Activated CD8-positive, alpha-beta T cell treated with anti-CD3 and anti-CD28 coated beads for 36 hours (primary cell): Measurements from ENCODE around the gene LRP1. TPM values are rescaled to one million over a fixed set of nuclear protein-coding genes. Genes with fewer than 3 reads are reported as not detected.

Experiments
- ATAC-seq: fragments of 200-7000 bp; cut with Tn5 transposase; one replicate; pipeline ENCODE4 v1.10.0; 2021; ENCODE audit warnings: mild to moderate bottlenecking, moderate library complexity
- CTCF ChIA-PET: fragments of 350-600 bp; sonication (Branson Sonifier 250); formaldehyde crosslinking; loops from one replicate; lab custom pipeline; 2021; ENCODE audit warnings: antibody characterized with exemption; lab: Charles Lee
- POLR2A ChIA-PET: fragments of 350-600 bp; sonication (Branson Sonifier 250); formaldehyde crosslinking; loops from one replicate; lab custom pipeline; 2021; ENCODE audit warnings: antibody characterized with exemption; lab: Charles Lee
- DNase-seq: peaks from one replicate; pipeline ENCODE4 v3.0.0-alpha.2; 2020
- H3K27ac Mint-ChIP-seq: one replicate; pipeline ENCODE4 v1.8.0; 2021; ENCODE audit warnings: mild to moderate bottlenecking, mixed read lengths
- H3K27me3 Mint-ChIP-seq: one replicate; pipeline ENCODE4 v1.8.0; 2021; ENCODE audit warnings: mixed read lengths
- H3K36me3 Mint-ChIP-seq: one replicate; pipeline ENCODE4 v1.8.0; 2021; ENCODE audit warnings: low read depth, mixed read lengths
- H3K4me1 Mint-ChIP-seq: one replicate; pipeline ENCODE4 v1.8.0; 2021; ENCODE audit warnings: low read depth, mixed read lengths
- H3K4me3 Mint-ChIP-seq: one replicate; pipeline ENCODE4 v1.8.0; 2021; ENCODE audit warnings: mild to moderate bottlenecking, moderate library complexity, mixed read lengths
- H3K9me3 Mint-ChIP-seq: one replicate; pipeline ENCODE4 v1.8.0; 2021; ENCODE audit warnings: mixed read lengths
- intact Hi-C: fragments of 100-400 bp; cut with micrococcal nuclease; formaldehyde crosslinking; loops from one replicate; pipeline ENCODE4 v1.10.0; 2022
- total RNA-seq, 2 experiments: library from RNA; stranded (reverse); gene quantifications; one replicate each; pipeline ENCODE4 v1.2.3, GENCODE V29; 2021
- TF ChIP-seq, protein P1 (sequence below): fragments of 200-600 bp; IDR thresholded peaks from one replicate; pipeline ENCODE4 v1.8.0; 2022; ENCODE audit warnings: antibody characterized with exemption, mild to moderate bottlenecking

The LRP1 gene
- total RNA-seq, 2 experiments from 2014 or later = 1.5 to 1.9 TPM

DNA sequence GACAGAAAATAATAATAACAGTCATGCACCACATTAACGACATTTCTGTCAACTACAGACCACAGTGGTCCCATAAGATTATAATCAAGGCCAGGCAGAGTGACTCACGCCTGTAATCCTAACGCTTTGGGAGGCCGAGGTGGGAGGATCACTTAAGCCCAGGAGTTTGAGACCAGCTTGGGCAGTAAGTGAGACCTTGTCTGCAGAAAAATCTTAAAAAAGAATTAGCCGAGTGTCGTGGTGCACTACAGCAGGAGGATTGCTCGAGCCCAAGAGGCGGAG, 30.8 kb upstream of the LRP1 start:
- TF ChIP-seq, protein P1, sequence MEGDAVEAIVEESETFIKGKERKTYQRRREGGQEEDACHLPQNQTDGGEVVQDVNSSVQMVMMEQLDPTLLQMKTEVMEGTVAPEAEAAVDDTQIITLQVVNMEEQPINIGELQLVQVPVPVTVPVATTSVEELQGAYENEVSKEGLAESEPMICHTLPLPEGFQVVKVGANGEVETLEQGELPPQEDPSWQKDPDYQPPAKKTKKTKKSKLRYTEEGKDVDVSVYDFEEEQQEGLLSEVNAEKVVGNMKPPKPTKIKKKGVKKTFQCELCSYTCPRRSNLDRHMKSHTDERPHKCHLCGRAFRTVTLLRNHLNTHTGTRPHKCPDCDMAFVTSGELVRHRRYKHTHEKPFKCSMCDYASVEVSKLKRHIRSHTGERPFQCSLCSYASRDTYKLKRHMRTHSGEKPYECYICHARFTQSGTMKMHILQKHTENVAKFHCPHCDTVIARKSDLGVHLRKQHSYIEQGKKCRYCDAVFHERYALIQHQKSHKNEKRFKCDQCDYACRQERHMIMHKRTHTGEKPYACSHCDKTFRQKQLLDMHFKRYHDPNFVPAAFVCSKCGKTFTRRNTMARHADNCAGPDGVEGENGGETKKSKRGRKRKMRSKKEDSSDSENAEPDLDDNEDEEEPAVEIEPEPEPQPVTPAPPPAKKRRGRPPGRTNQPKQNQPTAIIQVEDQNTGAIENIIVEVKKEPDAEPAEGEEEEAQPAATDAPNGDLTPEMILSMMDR = no peak
- H3K4me3 Mint-ChIP-seq = no peak overlapping the region
- DNase-seq = no peak
- intact Hi-C loops = no loop called here
- POLR2A ChIA-PET = interaction anchor here (2.0 to 18.7 kb wide), 5 partner anchors 2 to 32 kb away, joined by 6 to 417 read pairs (median 155); partner anchors contain the start of genes NAB2, NEMP1 and STAT6
- H3K27ac Mint-ChIP-seq = peak overlapping the region; percentile 92
- H3K27me3 Mint-ChIP-seq = no peaks in the 10 kb centered on the region
- no peak for ATAC-seq
- CTCF ChIA-PET = interaction anchor here (1.1 to 12.4 kb wide), 5 partner anchors 11 to 116 kb away, joined by 3 to 193 read pairs (median 7); partner anchors contain the start of gene STAT6
- H3K4me1 Mint-ChIP-seq = peaks cover 72% of the 10 kb centered on the region
- no peaks in the 10 kb centered on the region for H3K9me3 Mint-ChIP-seq
- peaks cover 66% of the 10 kb centered on the region for H3K36me3 Mint-ChIP-seq

DNA sequence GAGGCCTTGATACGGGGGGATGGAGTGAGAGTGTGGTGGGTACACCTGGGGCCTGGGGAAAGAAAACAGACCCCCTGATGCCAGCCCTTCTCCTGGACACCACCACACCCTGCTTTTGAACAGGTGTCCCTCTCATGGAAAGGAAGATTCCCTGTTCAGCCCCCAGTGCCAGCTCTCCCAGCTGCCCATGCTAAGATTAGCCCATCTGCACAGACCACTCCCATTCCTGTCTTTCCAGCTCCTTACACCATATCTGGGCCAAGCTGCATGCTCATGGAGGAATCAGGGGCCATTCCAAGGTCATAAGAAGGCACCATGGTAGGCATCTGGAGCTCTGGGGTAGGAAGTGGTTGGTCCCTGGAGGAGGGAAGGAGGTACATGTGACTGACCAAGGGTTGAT, 29.7 kb upstream of the LRP1 start:
- ChIA-PET CTCF (interaction anchor here (1.1 to 12.4 kb wide), 8 partner anchors 8 to 112 kb away, joined by 3 to 193 read pairs (median 10); partner anchors contain the start of gene STAT6), POLR2A (interaction anchor here (0.9 to 18.7 kb wide), 8 partner anchors 3 to 358 kb away, joined by 3 to 417 read pairs (median 6); partner anchors contain the start of genes LRP1, NAB2, NEMP1 and STAT6)
- ATAC-seq (no peak), DNase-seq (no peak)
- Mint-ChIP-seq H3K36me3 (peaks cover 60% of the 10 kb centered on the region), H3K4me3 (no peak overlapping the region), H3K9me3 (no peaks in the 10 kb centered on the region), H3K27me3 (no peaks in the 10 kb centered on the region), H3K4me1 (peaks cover 68% of the 10 kb centered on the region), H3K27ac (peak overlapping the region; percentile 79)
- TF ChIP-seq, protein P1 = no peak
- intact Hi-C loops = no loop called here

DNA sequence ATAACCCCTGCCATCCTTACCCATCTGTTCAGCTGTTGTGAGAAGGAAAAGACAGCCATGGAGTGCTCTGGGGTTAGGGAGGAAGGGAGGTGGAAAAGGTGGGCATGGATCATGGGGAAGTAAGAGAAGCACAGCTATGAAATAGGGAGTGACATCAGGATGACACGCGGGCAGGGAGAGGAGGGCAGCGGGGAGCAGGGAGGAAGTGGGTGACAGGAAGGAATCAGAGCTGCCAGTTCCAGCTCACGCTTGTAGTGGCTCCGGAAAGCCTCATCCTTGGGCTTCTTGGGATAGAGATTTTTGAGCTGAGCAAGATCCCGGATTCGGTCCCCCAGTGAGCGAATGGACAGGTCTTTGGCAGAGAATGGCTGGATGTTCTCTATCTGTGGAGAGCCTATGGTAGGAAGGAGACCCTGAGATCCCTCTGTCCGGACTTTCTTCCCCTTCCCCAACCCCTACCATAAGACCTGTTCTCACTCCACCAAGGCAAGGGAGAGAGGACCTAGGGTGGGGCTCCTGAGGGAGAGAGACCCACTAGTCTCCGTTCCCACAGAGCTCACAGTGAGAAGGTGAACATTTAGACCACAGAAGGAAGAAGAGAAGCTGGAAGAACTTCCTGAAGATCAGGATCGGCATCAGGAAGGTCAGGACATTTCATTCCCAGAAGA, 29.1 kb upstream of the LRP1 start:
- TF ChIP-seq, protein P1 = no peak
- POLR2A ChIA-PET = interaction anchor here (0.9 to 18.7 kb wide), 8 partner anchors 4 to 358 kb away, joined by 3 to 417 read pairs (median 6); partner anchors contain the start of genes LRP1, NAB2, NEMP1 and STAT6
- H3K9me3 Mint-ChIP-seq = no peaks in the 10 kb centered on the region
- peaks cover 63% of the 10 kb centered on the region for H3K36me3 Mint-ChIP-seq
- peaks cover 67% of the 10 kb centered on the region for H3K4me1 Mint-ChIP-seq
- ATAC-seq (no peak), DNase-seq (no peak)
- CTCF ChIA-PET = interaction anchor here (1.1 to 3.8 kb wide), 6 partner anchors 9 to 113 kb away, joined by 3 to 14 read pairs (median 8); partner anchors contain the start of gene STAT6
- intact Hi-C loops = no loop called here
- no peak overlapping the region for H3K4me3 Mint-ChIP-seq
- no peaks in the 10 kb centered on the region for H3K27me3 Mint-ChIP-seq
- H3K27ac Mint-ChIP-seq = peak overlapping the region; percentile 79

DNA sequence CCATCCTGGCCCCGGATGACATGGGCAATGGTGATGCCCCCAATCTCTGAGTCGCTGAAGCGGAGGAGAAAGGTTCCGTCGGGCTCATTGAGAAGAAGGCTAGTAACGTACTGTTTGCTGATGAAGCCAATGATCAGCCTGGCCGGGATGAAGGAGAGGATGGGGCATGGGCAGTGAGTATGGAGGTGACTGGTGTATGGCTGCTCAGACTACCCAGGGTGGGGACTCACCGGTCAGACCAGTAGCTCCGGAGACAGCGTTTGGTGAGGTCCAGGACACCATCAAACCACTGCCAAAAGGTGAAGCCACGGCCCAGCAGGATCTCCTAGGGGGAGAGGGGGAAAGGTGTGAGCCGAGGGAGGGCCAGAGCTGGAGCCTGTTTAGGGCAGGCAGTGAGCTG, 28.5 kb upstream of the LRP1 start:
- TF ChIP-seq, protein P1 = no peak
- CTCF ChIA-PET = interaction anchor here (1.1 to 3.8 kb wide), 6 partner anchors 9 to 76 kb away, joined by 3 to 14 read pairs (median 8); partner anchors contain the start of gene STAT6

More for the DNA sequence above, 28.5 kb upstream of the LRP1 start:
- H3K4me3 Mint-ChIP-seq = no peak overlapping the region
- H3K9me3 Mint-ChIP-seq = no peaks in the 10 kb centered on the region
- ATAC-seq = no peak
- DNase-seq = no peak
- peaks cover 64% of the 10 kb centered on the region for H3K36me3 Mint-ChIP-seq
- H3K4me1 Mint-ChIP-seq = peaks cover 67% of the 10 kb centered on the region
- POLR2A ChIA-PET = interaction anchor here (1.2 to 18.7 kb wide), 4 partner anchors 4 to 29 kb away, joined by 3 to 417 read pairs (median 216); partner anchors contain the start of genes LRP1, NAB2, NEMP1 and STAT6
- peak overlapping the region; percentile 43 for H3K27ac Mint-ChIP-seq
- no peaks in the 10 kb centered on the region for H3K27me3 Mint-ChIP-seq
- intact Hi-C loops = no loop called here
